AG20443 (cell line): Measurements from ENCODE around the gene S100A7A.
"Not testable (repeated sequence)": the region's sequence is repeated elsewhere in the genome, so short reads cannot be mapped to it uniquely, and the experiment has no call there.

Experiments used
- DNase-seq: peaks from one replicate; pipeline ENCODE4 v3.0.0; 2012; ENCODE audit warnings: low spot score, mixed read lengths

The S100A7A gene

DNA sequence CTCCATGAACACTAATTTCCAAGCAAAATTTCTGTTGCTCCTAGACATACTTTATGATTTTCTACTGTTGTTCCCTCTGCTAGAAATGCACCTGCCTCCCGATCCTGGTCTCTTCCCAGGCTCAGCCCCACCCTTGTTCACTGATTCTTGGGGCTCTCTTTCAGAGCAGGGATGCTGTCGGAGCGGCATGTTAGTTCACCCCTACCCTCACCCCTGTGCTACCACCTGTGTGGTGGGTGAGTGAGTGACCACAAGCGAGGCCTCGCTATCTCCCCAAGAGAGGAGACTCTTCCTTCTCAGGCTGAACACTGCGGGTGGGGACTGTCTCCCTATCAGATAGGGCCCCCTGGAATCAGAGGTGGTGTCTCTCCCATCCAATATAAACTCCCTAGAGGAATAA, 20.5 kb upstream of the S100A7A start:
- DNase-seq: no peak

GRCh38 chr1:153396461-153396860, 19.9 kb upstream of the S100A7A start:
- DNase-seq: no peak

DNA sequence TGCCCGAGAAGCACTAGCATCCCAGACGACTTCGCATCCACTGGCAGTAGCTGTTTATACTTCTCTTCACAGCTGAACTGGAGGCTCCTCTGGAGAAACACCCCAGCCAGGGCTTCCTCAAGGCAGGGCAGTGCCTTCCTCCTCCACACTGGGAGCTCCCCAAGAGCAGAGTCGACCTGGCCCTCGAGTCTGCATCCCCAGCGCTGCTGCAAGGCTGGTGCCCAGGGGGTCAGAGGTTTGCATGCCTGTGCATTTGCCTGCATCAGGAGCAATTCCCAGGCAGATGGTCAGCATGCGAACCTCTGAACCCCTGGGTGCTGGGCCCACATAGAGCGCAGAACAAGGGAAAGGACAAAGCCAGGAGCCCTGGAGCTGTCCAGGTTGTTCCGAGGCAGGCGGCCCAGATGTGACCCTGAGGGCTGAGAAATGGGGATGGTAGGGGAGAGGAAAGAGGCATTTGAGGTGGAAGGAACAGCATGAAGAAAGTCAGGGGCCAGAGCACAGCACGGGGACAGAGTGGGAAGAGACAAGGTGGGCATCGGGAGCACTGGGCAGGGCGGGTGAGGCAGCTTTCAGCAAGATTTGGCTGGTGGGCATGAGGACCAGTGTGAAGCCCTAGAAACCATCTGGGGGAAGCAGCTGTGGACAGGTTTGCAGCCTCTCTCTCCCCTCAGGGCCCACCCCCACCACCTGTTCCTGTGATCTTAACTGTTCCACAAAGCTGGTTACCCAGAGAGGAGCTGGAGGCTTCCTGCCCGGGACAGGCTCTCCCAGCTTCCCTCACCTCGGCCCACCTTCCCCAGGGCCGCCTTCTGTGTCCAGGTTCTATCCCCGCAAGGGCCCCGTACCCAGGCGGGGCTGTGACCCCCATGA, 19.0 kb upstream of the S100A7A start:
- DNase-seq: no peak

DNA sequence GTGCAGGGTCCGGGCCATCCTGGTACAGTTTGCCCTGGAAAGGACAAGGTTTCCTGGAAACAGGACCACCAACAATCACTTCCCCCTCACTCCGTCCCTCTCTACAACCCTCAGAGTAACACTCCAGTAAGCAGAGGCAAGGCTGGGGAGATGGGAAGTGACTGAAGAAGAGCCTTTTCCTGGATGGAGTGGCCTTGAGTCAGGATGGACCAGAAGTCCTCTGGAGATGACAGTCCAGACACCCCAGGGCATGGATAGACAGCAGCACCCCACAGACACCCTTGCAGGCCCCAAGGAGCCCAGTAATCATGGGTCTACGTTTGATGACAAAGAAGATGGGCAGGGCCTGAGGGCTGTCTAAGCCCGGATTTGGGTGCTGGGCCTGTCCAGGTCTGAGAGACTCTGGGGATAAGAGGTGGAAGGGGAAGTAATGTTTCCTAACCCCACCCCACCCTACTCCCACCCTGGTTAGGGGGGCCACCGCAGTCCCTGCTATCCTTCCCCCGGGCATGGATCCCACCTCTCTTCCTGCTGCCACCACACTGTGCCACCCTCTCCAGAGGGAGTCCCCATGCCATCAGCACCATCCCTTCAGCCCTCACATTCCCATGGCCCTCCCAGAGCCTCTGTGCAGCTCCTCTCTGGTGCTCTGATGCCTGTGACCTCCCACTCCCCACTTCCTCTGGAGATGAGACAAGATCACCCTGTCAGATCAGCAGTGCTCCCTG, 18.2 kb upstream of the S100A7A start:
- DNase-seq: no peak

- peak; percentile 3 for DNase-seq
These were observed 16.8 kb upstream of the S100A7A start for GRCh38 chr1:153399401-153400055.

DNA sequence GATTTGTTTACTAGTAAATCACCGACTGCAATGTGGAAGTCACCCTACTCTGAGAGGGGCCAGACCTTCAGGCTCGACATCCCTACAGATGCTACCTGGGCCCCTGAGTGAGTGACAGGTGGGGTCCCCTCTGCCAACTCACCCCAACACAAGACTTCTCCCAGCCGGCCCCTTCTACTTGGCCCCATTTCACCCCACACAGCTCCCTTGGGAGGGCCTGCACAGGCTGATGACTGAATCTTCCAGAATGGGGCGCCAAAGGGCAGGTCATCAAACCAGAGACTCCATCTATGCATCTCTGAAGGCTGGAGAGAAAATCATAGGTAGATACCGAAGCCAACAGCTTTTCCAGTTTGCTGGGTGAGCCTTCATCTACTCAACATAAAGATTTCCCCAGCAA, 16.1 kb upstream of the S100A7A start:
- DNase-seq: peak; percentile 12

DNA sequence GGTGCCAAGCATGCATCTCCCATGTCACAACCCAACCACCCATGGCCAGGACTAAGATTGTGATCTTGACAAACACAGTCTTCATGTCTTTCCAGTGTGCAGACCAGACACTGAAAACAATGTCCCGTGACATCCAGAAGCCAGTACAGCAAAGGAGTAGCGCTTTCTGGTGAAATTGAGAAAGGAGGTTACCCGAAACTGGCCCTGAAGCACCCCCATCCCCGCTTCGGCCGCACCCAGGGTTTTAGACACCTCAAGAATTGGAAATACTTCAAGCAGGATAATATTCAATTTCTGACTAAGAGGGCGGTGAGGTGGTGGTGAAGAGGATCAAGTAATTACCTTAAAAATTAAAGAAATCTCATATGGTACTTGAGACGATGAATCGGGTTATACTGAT, 14.9 kb upstream of the S100A7A start:
- peak; percentile 5 for DNase-seq

GRCh38 chr1:153402226-153402625, 14.1 kb upstream of the S100A7A start:
- peak; percentile 4 for DNase-seq

GRCh38 chr1:153403421-153404085, 12.8 kb upstream of the S100A7A start:
- DNase-seq: no peak

GRCh38 chr1:153404086-153404635, 12.2 kb upstream of the S100A7A start:
- DNase-seq: no peak

DNA sequence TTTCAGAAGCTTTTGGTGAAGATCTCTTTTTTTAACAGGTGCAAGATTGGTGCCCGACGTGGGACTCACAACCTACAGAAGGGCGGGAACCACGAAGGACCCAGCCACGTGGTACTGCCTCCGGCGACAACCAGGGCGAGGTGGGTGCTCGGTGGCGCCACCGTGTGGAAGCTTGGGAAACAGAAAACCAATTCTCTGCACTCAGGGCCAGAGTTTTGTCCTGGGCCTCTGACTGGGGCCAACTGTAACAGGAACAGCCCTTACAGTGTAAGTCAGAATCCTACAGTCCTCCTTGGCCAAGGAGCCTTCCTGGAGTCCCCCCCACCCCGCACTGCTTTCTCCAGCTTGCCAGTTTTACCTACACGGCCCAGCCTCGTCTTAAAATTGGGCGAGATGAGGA, 11.6 kb upstream of the S100A7A start:
- no peak for DNase-seq

- not testable (repeated sequence) for DNase-seq
These were observed 10.3 kb upstream of the S100A7A start for GRCh38 chr1:153405825-153406599.

DNA sequence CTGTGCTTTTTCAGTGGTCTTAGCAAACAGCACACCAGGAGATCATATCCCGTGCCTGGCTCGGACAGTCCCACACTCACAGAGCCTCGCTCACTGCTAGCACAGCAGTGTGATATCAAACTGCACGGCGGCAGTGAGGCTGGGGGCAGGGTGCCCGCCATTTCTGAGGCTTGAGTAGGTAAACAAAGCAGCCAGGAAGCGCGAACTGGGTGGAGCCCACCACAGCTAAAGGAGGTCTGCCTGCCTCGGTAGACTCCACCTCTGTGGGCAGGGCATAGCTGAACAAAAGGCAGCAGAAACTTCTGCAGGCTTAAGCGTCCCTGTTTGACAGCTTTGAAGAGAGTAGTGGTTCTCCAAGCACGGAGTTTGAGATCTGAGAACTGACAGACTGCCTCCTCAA, 9.0 kb upstream of the S100A7A start:
- not testable (repeated sequence) for DNase-seq

GRCh38 chr1:153413961-153414360, 2.4 kb upstream of the S100A7A start:
- not testable (repeated sequence) for DNase-seq

- no peak for DNase-seq
These were observed 992 bp downstream of the S100A7A start for GRCh38 chr1:153417136-153417888.

GRCh38 chr1:153418758-153419435, 2.6 kb downstream of the S100A7A start:
- DNase-seq: not testable (repeated sequence)

DNA sequence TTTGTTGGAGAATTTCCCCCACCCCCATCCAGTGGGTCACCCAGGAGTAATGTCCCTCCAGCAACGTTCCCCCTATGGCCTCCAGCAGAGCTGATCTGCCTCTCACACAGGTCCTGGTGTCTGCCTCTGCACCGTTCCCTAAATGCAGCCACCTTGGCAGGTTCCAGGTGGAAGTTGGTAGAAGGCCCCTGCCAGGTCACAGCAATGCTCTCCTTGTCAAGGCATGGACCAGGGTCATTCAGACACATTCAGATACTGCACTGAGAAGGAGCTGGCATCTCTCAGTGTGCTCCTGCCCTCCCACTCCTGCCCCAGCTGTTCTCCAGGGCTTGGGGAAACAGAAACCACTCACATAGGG, 3.1 kb downstream of the S100A7A start:
- not testable (repeated sequence) for DNase-seq

- no peak for DNase-seq
These were observed 4.0 kb downstream of the S100A7A start for GRCh38 chr1:153420306-153420705.

DNA sequence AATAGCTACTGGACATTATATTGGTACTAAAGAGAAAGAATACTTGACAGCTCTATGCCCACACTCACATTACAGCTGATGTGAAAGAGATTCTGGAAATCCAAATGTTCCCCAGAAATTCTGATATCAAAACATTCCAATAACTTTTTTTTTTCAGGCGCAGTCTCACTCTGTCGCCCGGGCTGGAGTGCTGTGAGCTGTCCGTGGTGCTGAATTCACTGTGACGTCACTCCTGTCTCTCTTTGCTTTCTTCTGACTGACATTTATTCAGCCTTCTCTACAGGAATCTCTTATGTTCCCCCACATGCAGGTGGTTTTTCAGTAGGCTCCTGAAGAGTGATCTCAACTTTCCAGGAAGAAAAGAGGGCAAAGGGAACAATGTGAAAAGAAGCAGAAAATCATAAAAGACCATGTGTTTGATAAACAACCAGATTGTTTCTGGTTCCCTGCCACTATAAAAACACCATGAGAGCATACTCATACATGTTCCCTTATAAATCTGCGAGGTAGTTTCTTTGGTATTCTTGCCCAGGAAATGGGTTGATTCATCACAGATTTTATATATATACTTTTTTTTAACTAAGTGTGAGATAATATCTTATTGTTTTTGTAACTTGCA, 6.2 kb downstream of the S100A7A start:
- peak; percentile 63 for DNase-seq
